Calu3 (cell line): Measurements from ENCODE around the gene CABLES2. TPM values are rescaled to one million over a fixed set of nuclear protein-coding genes. Genes with fewer than 3 reads are reported as not detected.

Source experiments
- BruUV-seq: library from RNA; stranded (reverse); fragments of 400-500 nt; replicated peaks from 2 replicates; lab custom pipeline; 2021; lab: Mats Ljungman, UMichigan
- CTCF ChIA-PET: fragments of 300-600 bp; sonication (Branson Sonifier 250); formaldehyde crosslinking; loops from one replicate; lab custom pipeline; 2022; ENCODE audit warnings: antibody characterized with exemption; lab: Charles Lee
- DNase-seq: peaks from one replicate; pipeline ENCODE4 v3.0.0; 2022
- H3K27ac Mint-ChIP-seq: one replicate; pipeline ENCODE4 v1.8.0; 2022; ENCODE audit warnings: mixed read lengths; ENCODE audit not compliant: unreplicated experiment
- H3K27me3 Mint-ChIP-seq: one replicate; pipeline ENCODE4 v1.8.0; 2022; ENCODE audit warnings: mixed read lengths; ENCODE audit not compliant: unreplicated experiment
- H3K36me3 Mint-ChIP-seq: one replicate; pipeline ENCODE4 v1.8.0; 2022; ENCODE audit warnings: mild to moderate bottlenecking, moderate library complexity, mixed read lengths; ENCODE audit not compliant: insufficient read depth, unreplicated experiment
- H3K4me1 Mint-ChIP-seq: one replicate; pipeline ENCODE4 v1.8.0; 2022; ENCODE audit warnings: mild to moderate bottlenecking, low read depth, mixed read lengths; ENCODE audit not compliant: unreplicated experiment
- H3K4me3 Mint-ChIP-seq: one replicate; pipeline ENCODE4 v1.8.0; 2022; ENCODE audit warnings: mild to moderate bottlenecking, low read depth, moderate library complexity, mixed read lengths; ENCODE audit not compliant: unreplicated experiment
- H3K9me3 Mint-ChIP-seq: one replicate; pipeline ENCODE4 v1.8.0; 2022; ENCODE audit warnings: low read depth, mixed read lengths; ENCODE audit not compliant: unreplicated experiment
- CTCF ChIP-seq: fragments of 200-600 bp; IDR thresholded peaks from one replicate; pipeline ENCODE4 v1.8.0; 2022; ENCODE audit warnings: antibody characterized with exemption; ENCODE audit not compliant: unreplicated experiment
- intact Hi-C: fragments of 100-400 bp; cut with micrococcal nuclease; formaldehyde crosslinking; loops from one replicate; pipeline ENCODE4 v1.10.0; 2022; ENCODE audit not compliant: unreplicated experiment
- total RNA-seq: library from RNA; stranded (reverse); gene quantifications from 2 replicates; pipeline ENCODE4 v1.2.3, GENCODE V29; 2022

The CABLES2 gene
- total RNA-seq, 1 experiment from 2014 or later: 13.6 TPM

- intact Hi-C loops: no loop called here
- CTCF ChIA-PET: no interaction called here
- no TSS peak for BruUV-seq
- no peak for DNase-seq
- H3K4me1 Mint-ChIP-seq: no peaks in the 10 kb centered on the region
- H3K27me3 Mint-ChIP-seq: peaks cover 100% of the 10 kb centered on the region
- H3K4me3 Mint-ChIP-seq: no peak overlapping the region
- TF ChIP-seq CTCF: no peak
- no peak overlapping the region for H3K27ac Mint-ChIP-seq
- H3K9me3 Mint-ChIP-seq: no peaks in the 10 kb centered on the region
- no peaks in the 10 kb centered on the region for H3K36me3 Mint-ChIP-seq
These were observed 41.7 kb upstream of the CABLES2 start for GRCh38 chr20:62448788-62449187.

GRCh38 chr20:62448038-62448437, 41.0 kb upstream of the CABLES2 start:
- intact Hi-C loops: no loop called here
- CTCF ChIA-PET: no interaction called here
- DNase-seq: no peak
- Mint-ChIP-seq H3K36me3 (no peaks in the 10 kb centered on the region), H3K9me3 (no peaks in the 10 kb centered on the region), H3K27ac (no peak overlapping the region), H3K27me3 (peaks cover 100% of the 10 kb centered on the region), H3K4me3 (no peak overlapping the region), H3K4me1 (no peaks in the 10 kb centered on the region)
- no peak for TF ChIP-seq CTCF
- BruUV-seq: no TSS peak

- CTCF ChIA-PET: interaction anchor here (0.5 kb wide), 1 partner anchor 158 kb away, joined by 4 read pairs; no protein-coding TSS in a partner anchor
- no peak for TF ChIP-seq CTCF
- Mint-ChIP-seq H3K27me3 (peaks cover 100% of the 10 kb centered on the region), H3K4me1 (no peaks in the 10 kb centered on the region), H3K4me3 (no peak overlapping the region), H3K27ac (no peak overlapping the region), H3K9me3 (no peaks in the 10 kb centered on the region), H3K36me3 (no peaks in the 10 kb centered on the region)
- no peak for DNase-seq
- intact Hi-C loops: no loop called here
- no TSS peak for BruUV-seq
These were observed 40.1 kb upstream of the CABLES2 start for GRCh38 chr20:62446888-62447869.

GRCh38 chr20:62446481-62446880, 39.4 kb upstream of the CABLES2 start:
- Mint-ChIP-seq H3K27me3 (peaks cover 100% of the 10 kb centered on the region), H3K4me1 (no peaks in the 10 kb centered on the region), H3K36me3 (no peaks in the 10 kb centered on the region), H3K27ac (no peak overlapping the region), H3K4me3 (no peak overlapping the region), H3K9me3 (no peaks in the 10 kb centered on the region)
- TF ChIP-seq CTCF: no peak
- intact Hi-C loops: no loop called here
- CTCF ChIA-PET: no interaction called here
- DNase-seq: no peak
- no TSS peak for BruUV-seq
